Activated CD4-positive, alpha-beta memory T cell treated with anti-CD3 and anti-CD28 coated beads for 36 hours (primary cell): ENCODE results near the gene RNMT. TPM values are rescaled to one million over a fixed set of nuclear protein-coding genes. Genes with fewer than 3 reads are reported as not detected.

Experiments
- CTCF ChIA-PET: fragments of 350-600 bp; sonication (Branson Sonifier 250); formaldehyde crosslinking; loops from one replicate; lab custom pipeline; 2021; ENCODE audit warnings: antibody characterized with exemption, inconsistent platforms; lab: Charles Lee
- POLR2A ChIA-PET: fragments of 350-600 bp; sonication (Branson Sonifier 250); formaldehyde crosslinking; loops from one replicate; lab custom pipeline; 2021; ENCODE audit warnings: antibody characterized with exemption; lab: Charles Lee
- DNase-seq: peaks from one replicate; pipeline ENCODE4 v3.0.0-alpha.2; 2020
- H3K27ac Mint-ChIP-seq: one replicate; pipeline ENCODE4 v1.8.0; 2021; ENCODE audit warnings: mixed read lengths
- H3K27me3 Mint-ChIP-seq: one replicate; pipeline ENCODE4 v1.8.0; 2021; ENCODE audit warnings: mixed read lengths
- H3K36me3 Mint-ChIP-seq: one replicate; pipeline ENCODE4 v1.8.0; 2021; ENCODE audit warnings: mixed read lengths
- H3K4me1 Mint-ChIP-seq: one replicate; pipeline ENCODE4 v1.8.0; 2021; ENCODE audit warnings: low read depth, mixed read lengths
- H3K4me3 Mint-ChIP-seq: one replicate; pipeline ENCODE4 v1.8.0; 2021; ENCODE audit warnings: mild to moderate bottlenecking, mixed read lengths
- H3K9me3 Mint-ChIP-seq: one replicate; pipeline ENCODE4 v1.8.0; 2021; ENCODE audit warnings: mixed read lengths
- intact Hi-C: fragments of 100-400 bp; cut with micrococcal nuclease; formaldehyde crosslinking; loops from one replicate; pipeline ENCODE4 v1.15.1; 2023
- total RNA-seq, 2 experiments: library from RNA; stranded (reverse); gene quantifications; one replicate each; pipeline ENCODE4 v1.2.3, GENCODE V29; 2021

Gene RNMT
- total RNA-seq, 2 experiments from 2014 or later: 41.2 to 43.6 TPM

GRCh38 chr18:13800505-13801259, 74.2 kb downstream of the RNMT start:
- Mint-ChIP-seq H3K27ac (no peak overlapping the region), H3K36me3 (no peaks in the 10 kb centered on the region), H3K27me3 (peaks cover 58% of the 10 kb centered on the region), H3K4me1 (peaks cover 4% of the 10 kb centered on the region), H3K9me3 (no peaks in the 10 kb centered on the region), H3K4me3 (peak overlapping the region; percentile 1)
- intact Hi-C loops: loop anchor here (2.0 kb wide), 1 partner anchor 242 kb away; no protein-coding TSS in a partner anchor
- CTCF ChIA-PET: interaction anchor here (0.6 to 1.0 kb wide), 2 partner anchors 13 to 526 kb away, joined by 3 read pairs; no protein-coding TSS in a partner anchor
- DNase-seq: peak; percentile 76
- POLR2A ChIA-PET: no interaction called here

DNA sequence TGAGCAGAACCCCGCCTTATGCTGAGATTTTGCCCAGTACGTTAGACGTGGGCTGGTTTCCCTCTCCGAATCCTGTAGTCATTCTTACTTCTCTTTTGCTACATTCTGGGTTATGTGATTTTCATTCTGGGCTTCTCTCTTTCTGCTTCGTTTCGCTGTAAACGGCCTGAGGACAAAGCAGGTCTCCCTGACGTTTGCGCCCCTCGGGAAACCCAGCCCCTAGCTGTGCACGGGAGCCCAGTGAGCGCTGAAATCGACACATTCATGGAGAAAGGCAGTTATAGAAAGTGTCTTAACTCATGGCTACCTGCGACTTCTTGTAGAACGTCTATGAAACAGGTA, 74.8 kb downstream of the RNMT start:
- DNase-seq: no peak
- H3K9me3 Mint-ChIP-seq: no peaks in the 10 kb centered on the region
- H3K4me3 Mint-ChIP-seq: peak overlapping the region; percentile 1
- H3K36me3 Mint-ChIP-seq: no peaks in the 10 kb centered on the region
- ChIA-PET POLR2A (no interaction called here), CTCF (interaction anchor here (1.0 to 1.5 kb wide), 2 partner anchors 12 to 243 kb away, joined by 3 read pairs; no protein-coding TSS in a partner anchor)
- intact Hi-C loops: loop anchor here (2.0 kb wide), 1 partner anchor 242 kb away; no protein-coding TSS in a partner anchor
- H3K27me3 Mint-ChIP-seq: peaks cover 59% of the 10 kb centered on the region
- no peak overlapping the region for H3K27ac Mint-ChIP-seq
- H3K4me1 Mint-ChIP-seq: peaks cover 4% of the 10 kb centered on the region

DNA sequence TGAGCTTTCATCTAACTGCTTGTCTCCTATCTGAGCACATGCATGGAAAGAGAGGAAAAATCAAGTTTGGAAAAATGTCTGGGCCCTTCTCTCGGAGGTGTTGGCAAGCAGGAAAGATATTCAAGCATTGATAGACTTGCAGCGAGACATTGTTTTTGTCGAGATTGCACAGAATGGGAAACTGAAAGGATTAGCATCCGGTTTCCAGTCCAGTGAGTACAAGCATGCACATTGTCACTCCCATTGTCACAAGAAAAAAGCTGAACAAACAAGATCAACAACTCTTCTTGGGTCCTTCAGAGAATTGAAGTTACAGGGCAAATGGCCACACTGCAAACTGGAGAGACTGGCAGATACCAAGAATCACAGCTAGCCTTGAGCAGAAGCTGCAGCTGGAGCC, 77.8 kb downstream of the RNMT start:
- H3K9me3 Mint-ChIP-seq: no peaks in the 10 kb centered on the region
- peaks cover 41% of the 10 kb centered on the region for H3K27me3 Mint-ChIP-seq
- CTCF ChIA-PET: interaction anchor here (3.8 kb wide), 1 partner anchor 9 kb away, joined by 37 read pairs; no protein-coding TSS in a partner anchor
- intact Hi-C loops: no loop called here
- H3K36me3 Mint-ChIP-seq: no peaks in the 10 kb centered on the region
- no peak overlapping the region for H3K27ac Mint-ChIP-seq
- no peak for DNase-seq
- POLR2A ChIA-PET: no interaction called here
- H3K4me1 Mint-ChIP-seq: peaks cover 4% of the 10 kb centered on the region
- H3K4me3 Mint-ChIP-seq: no peak overlapping the region

- Mint-ChIP-seq H3K9me3 (no peaks in the 10 kb centered on the region), H3K4me3 (no peak overlapping the region), H3K36me3 (no peaks in the 10 kb centered on the region), H3K27ac (no peak overlapping the region), H3K27me3 (peaks cover 18% of the 10 kb centered on the region), H3K4me1 (no peaks in the 10 kb centered on the region)
- CTCF ChIA-PET: interaction anchor here (0.7 kb wide), 1 partner anchor 22 kb away, joined by 3 read pairs; no protein-coding TSS in a partner anchor
- intact Hi-C loops: no loop called here
- POLR2A ChIA-PET: no interaction called here
- no peak for DNase-seq
These were observed 82.0 kb downstream of the RNMT start for GRCh38 chr18:13808294-13809042.

DNA sequence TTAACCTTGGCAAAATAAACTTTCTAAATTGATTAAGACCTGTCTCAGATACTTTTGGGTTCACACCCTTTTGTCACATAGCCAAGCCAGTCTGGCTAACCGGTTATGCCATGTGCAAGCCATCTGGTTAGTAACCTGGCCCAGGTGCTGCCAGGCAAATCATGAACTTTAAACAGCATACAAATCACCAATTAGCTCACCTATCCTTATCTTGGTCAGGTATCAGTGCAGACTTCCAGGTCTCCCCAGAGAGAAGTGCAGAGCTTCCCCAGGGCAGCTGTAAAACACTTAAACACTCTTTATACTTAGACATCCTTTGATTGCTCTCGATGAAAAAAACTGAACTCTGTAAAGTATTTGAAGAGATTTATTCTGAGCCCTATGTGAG, 82.6 kb downstream of the RNMT start:
- ChIA-PET POLR2A (no interaction called here), CTCF (no interaction called here)
- intact Hi-C loops: no loop called here

DNA sequence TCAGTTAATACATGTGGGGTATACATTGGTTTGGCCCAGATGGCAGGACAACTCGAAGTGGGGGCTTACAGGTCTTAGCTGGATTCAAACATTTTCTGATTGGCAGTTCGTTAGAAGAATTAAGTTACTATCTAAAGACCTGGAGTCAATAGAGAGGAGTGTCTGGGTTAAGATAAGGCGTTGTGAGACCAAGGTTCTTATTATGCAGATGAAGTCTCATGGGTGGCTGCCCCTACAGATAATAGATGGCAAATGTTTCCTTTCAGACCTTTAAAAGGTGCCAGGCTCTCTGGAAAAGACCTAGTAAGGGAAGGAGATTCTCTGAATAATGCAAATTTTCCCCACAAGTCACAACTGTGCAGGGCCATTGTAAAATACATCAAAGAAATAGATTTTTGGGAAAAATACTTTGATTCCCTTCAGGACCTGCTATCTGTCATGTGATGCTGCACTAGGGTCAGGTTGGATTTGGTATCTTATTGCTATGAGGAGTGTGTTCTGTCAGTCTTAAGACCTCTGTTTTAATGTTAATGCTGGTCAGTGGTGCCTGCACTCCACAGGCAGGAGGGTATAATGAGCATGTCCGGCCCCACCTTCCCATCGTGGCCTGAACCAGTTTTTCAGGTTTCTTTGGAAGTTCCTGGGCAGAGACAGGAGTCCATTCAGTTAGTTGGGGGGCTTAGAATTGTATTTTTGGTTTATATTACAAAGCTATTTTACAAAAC, 83.2 kb downstream of the RNMT start:
- POLR2A ChIA-PET: no interaction called here
- no peak overlapping the region for H3K4me3 Mint-ChIP-seq
- CTCF ChIA-PET: interaction anchor here (1.3 to 6.1 kb wide), 2 partner anchors 15 to 251 kb away, joined by 3 to 51 read pairs; partner anchors contain the start of gene MC5R
- intact Hi-C loops: loop anchor here (5.0 kb wide), 1 partner anchor 592 kb away; the partner anchor contains the start of gene LDLRAD4
- no peak for DNase-seq
- H3K9me3 Mint-ChIP-seq: no peaks in the 10 kb centered on the region
- H3K27ac Mint-ChIP-seq: no peak overlapping the region
- peaks cover 10% of the 10 kb centered on the region for H3K27me3 Mint-ChIP-seq
- H3K4me1 Mint-ChIP-seq: no peaks in the 10 kb centered on the region
- no peaks in the 10 kb centered on the region for H3K36me3 Mint-ChIP-seq

More for the DNA sequence above, 82.6 kb downstream of the RNMT start:
- Mint-ChIP-seq H3K4me1 (no peaks in the 10 kb centered on the region), H3K36me3 (no peaks in the 10 kb centered on the region), H3K27ac (no peak overlapping the region), H3K4me3 (no peak overlapping the region), H3K9me3 (no peaks in the 10 kb centered on the region), H3K27me3 (peaks cover 16% of the 10 kb centered on the region)
- DNase-seq: no peak

DNA sequence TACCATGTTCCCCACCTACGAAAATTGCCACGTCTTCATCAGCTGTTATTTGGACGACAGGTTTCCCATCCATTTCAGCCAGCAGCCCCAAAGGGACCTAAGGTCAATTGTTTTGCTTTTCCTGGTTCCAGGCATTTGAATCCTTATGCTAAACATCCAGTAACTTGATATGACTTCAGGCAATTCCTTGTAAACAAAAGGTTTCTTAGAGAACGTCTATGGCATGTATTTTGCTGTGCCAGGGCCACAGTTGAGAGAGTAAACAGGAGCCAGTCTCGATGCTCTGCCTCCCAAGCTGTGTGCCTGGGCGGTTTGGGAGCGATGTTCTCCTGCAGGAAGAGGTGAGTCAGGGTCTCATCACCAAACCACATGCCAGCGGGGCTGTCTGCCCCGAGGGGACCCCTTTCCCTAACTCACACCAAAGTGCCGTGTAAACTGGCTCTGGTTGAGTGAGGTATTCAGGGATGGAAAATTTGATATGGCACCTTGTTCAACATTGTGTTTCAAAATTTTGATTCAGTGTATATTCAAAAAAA, 84.5 kb downstream of the RNMT start:
- no peaks in the 10 kb centered on the region for H3K36me3 Mint-ChIP-seq
- no peaks in the 10 kb centered on the region for H3K4me1 Mint-ChIP-seq
- H3K4me3 Mint-ChIP-seq: no peak overlapping the region
- DNase-seq: no peak
- intact Hi-C loops: loop anchor here (5.0 kb wide), 1 partner anchor 594 kb away; the partner anchor contains the start of gene LDLRAD4
- H3K9me3 Mint-ChIP-seq: no peaks in the 10 kb centered on the region
- CTCF ChIA-PET: interaction anchor here (0.5 to 6.1 kb wide), 4 partner anchors 14 to 685 kb away, joined by 3 to 51 read pairs (median 4); partner anchors contain the start of gene MC5R
- POLR2A ChIA-PET: no interaction called here
- no peak overlapping the region for H3K27ac Mint-ChIP-seq
- H3K27me3 Mint-ChIP-seq: peaks cover 3% of the 10 kb centered on the region

DNA sequence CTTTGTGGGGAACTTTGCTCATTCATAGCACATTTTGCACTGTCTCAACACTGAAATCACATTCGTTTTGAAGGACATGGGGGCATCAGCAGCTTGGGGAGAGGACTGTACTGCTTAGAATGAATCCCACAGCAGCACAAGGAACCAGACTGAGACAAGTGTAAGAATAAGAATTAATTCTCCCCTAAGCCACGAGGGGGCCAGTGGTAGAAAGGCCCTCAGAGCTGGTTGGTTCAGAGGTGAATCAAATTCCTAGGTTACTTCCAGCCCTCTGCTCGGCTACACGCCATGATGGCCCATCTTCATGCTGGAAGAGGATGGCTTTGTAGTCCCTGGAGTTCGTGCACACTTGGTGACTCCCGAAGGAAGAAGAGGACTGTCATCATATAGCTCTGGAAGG, 85.5 kb downstream of the RNMT start:
- Mint-ChIP-seq H3K4me3 (no peak overlapping the region), H3K4me1 (no peaks in the 10 kb centered on the region), H3K27me3 (no peaks in the 10 kb centered on the region), H3K36me3 (no peaks in the 10 kb centered on the region), H3K9me3 (no peaks in the 10 kb centered on the region), H3K27ac (no peak overlapping the region)
- ChIA-PET POLR2A (no interaction called here), CTCF (interaction anchor here (0.8 to 6.1 kb wide), 11 partner anchors 8 to 299 kb away, joined by 3 to 51 read pairs (median 5); partner anchors contain the start of gene MC5R)
- no peak for DNase-seq
- intact Hi-C loops: loop anchor here (2.0 to 5.0 kb wide), 2 partner anchors 585 to 595 kb away; partner anchors contain the start of gene LDLRAD4

DNA sequence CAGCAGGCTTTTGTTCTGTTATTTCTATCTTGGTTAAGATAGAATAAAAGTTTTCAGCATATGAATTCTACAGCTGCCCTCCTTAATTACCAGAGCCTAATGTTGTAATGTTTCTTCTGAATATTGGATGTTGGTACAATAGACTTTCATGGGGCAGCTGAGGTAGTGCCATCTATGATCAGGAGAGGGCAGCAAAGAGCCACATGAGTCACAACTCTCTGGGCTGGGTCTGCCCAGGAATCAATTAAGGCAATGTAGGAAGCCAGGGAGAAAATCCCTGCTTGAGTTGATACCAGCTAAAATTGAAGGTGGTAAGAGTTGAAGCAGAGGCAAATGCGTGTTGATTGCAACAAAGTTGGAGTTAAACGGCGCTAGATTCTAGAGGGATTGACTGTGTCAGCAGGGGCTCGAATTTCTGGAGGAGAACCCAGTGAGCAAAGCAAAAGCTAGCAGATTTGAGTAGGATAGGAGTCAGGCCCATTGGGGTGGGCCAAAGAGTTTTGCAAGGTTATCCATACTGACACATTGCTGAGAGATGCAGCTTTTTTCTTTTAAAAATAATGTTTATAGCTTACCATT, 86.9 kb downstream of the RNMT start:
- ChIA-PET CTCF (interaction anchor here (0.6 to 6.1 kb wide), 23 partner anchors 8 to 603 kb away, joined by 3 to 51 read pairs (median 4); partner anchors contain the start of gene MC5R), POLR2A (no interaction called here)
- intact Hi-C loops: loop anchor here (2.0 to 5.0 kb wide), 2 partner anchors 583 to 596 kb away; partner anchors contain the start of gene LDLRAD4
- peak; percentile 69 for DNase-seq
- Mint-ChIP-seq H3K9me3 (no peaks in the 10 kb centered on the region), H3K4me3 (no peak overlapping the region), H3K36me3 (no peaks in the 10 kb centered on the region), H3K4me1 (no peaks in the 10 kb centered on the region), H3K27ac (no peak overlapping the region), H3K27me3 (no peaks in the 10 kb centered on the region)
